ENCODE data around the gene SLIT3. TPM values are rescaled to one million over a fixed set of nuclear protein-coding genes. Genes with fewer than 3 reads are reported as not detected.

Gene SLIT3
- total and polyA plus RNA-seq, 2 experiments from 2014 or later = 0.59 to 0.71 TPM

- no peaks in the 10 kb centered on the region for H3F3A ChIP-seq (replicated peaks; ENCODE audit: low read depth)
- H3K36me3 ChIP-seq (ENCODE audit: insufficient read depth) = no peaks in the 10 kb centered on the region
- no peak overlapping the region for H3K27ac Mint-ChIP-seq
- no peak overlapping the region for H3K4me3 Mint-ChIP-seq
- H3K27ac ChIP-seq (ENCODE audit: low read depth) = no peak overlapping the region
- no peaks in the 10 kb centered on the region for H3K9me3 Mint-ChIP-seq
- TF ChIP-seq REST (IDR thresholded peaks at IDR 0.05; ENCODE audit: unreplicated experiment) = no peak
- TF ChIP-seq ZNF331 (CRISPR knock-in tag; IDR thresholded peaks at IDR 0.05; ENCODE audit: low read depth) = no peak
- TF ChIP-seq POLR2AphosphoS5 (IDR thresholded peaks at IDR 0.05; ENCODE audit: low read depth) = no peak
- no peak for TF ChIP-seq CREB1 (CRISPR knock-in tag; IDR thresholded peaks at IDR 0.05; ENCODE audit: low read depth)
- no peak for TF ChIP-seq STAT1 (IDR thresholded peaks at IDR 0.05; ENCODE audit: unreplicated experiment)
- TF ChIP-seq ZNF462 (CRISPR knock-in tag; IDR thresholded peaks at IDR 0.05) = no peak
- TF ChIP-seq EZH2phosphoT487 (IDR thresholded peaks at IDR 0.05; ENCODE audit: unreplicated experiment) = no peak
- TF ChIP-seq JUNB (IDR thresholded peaks at IDR 0.05; ENCODE audit: unreplicated experiment) = no peak
- TF ChIP-seq ZNF114 (CRISPR knock-in tag; IDR thresholded peaks at IDR 0.05) = no peak
- TF ChIP-seq EZH2 (IDR thresholded peaks at IDR 0.05; ENCODE audit: low read depth, unreplicated experiment) = no peak
- no peak for TF ChIP-seq ETS1 (IDR thresholded peaks at IDR 0.05)
- TF ChIP-seq NANOG (IDR thresholded peaks at IDR 0.05; ENCODE audit: borderline replicate concordance) = no peak
- no peak for TF ChIP-seq CTCF (conservative IDR thresholded peaks at IDR 0.05; ENCODE audit: low read depth in 2 of 2)
- no peak overlapping the region for H3K4me3 ChIP-seq
- no peaks in the 10 kb centered on the region; the same call in 2 of the 3 replicates for H3K4me1 Mint-ChIP-seq
- no peaks in the 10 kb centered on the region for H3K4me1 ChIP-seq (ENCODE audit: insufficient read depth)
- H2AFZ ChIP-seq = no peak overlapping the region
- H3K79me2 ChIP-seq (replicated peaks; ENCODE audit: insufficient read depth) = no peaks in the 10 kb centered on the region
- no peaks in the 10 kb centered on the region for H4K20me1 ChIP-seq (replicated peaks; ENCODE audit: insufficient read depth)
- DNase-seq (ENCODE audit: low spot score) (peak; percentile 11), ATAC-seq (no peak)
- no peaks in the 10 kb centered on the region for H3K36me3 Mint-ChIP-seq (ENCODE audit: low read depth)
- H3K9me2 ChIP-seq (ENCODE audit: insufficient read depth) = peaks cover 8% of the 10 kb centered on the region; the same call in 1 of the 2 replicates
- no peak overlapping the region for H3K4me2 ChIP-seq
- no peaks in the 10 kb centered on the region for H3K27me3 ChIP-seq (ENCODE audit: insufficient read depth)
- peaks cover 10% of the 10 kb centered on the region for H3K27me3 Mint-ChIP-seq (ENCODE audit: insufficient read depth, low read depth, poor library complexity)
Observed at GRCh38 chr5:168746893-168747640, 553.9 kb downstream of the SLIT3 start.

All from GM23338 (cell line).